Activated CD4-positive, CD25-positive, alpha-beta regulatory T cell treated with anti-CD3 and anti-CD28 coated beads, Interleukin-2, amount 50 U/mL, for 72 hours (primary cell): Measurements from ENCODE around the gene ELFN2.
"Not testable (repeated sequence)": the region's sequence is repeated elsewhere in the genome, so short reads cannot be mapped to it uniquely, and the experiment has no call there.

Source experiments
- DNase-seq: peaks from one replicate; pipeline ENCODE4 v3.0.0; 2021

The ELFN2 gene

DNA sequence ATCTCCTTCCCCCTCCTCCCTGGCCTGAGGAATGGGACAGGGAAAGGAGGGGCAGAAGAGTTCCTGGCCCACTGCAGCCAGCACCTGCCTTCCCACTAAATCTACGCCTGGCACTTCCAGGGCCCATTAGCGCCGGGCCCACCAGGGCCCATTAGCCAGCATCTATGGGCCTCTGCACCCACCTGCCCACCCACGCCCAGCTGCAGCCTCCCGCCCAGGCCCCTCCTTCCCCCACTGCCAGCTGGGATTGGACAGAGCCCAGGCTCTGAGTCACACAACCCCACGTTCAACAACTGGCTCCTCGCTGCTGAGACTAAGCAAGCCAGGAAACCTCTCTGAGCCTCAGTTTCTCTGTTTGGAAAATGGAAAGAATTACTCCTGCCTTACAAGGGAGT is 96.2 kb downstream of the ELFN2 start:
- no peak for DNase-seq

DNA sequence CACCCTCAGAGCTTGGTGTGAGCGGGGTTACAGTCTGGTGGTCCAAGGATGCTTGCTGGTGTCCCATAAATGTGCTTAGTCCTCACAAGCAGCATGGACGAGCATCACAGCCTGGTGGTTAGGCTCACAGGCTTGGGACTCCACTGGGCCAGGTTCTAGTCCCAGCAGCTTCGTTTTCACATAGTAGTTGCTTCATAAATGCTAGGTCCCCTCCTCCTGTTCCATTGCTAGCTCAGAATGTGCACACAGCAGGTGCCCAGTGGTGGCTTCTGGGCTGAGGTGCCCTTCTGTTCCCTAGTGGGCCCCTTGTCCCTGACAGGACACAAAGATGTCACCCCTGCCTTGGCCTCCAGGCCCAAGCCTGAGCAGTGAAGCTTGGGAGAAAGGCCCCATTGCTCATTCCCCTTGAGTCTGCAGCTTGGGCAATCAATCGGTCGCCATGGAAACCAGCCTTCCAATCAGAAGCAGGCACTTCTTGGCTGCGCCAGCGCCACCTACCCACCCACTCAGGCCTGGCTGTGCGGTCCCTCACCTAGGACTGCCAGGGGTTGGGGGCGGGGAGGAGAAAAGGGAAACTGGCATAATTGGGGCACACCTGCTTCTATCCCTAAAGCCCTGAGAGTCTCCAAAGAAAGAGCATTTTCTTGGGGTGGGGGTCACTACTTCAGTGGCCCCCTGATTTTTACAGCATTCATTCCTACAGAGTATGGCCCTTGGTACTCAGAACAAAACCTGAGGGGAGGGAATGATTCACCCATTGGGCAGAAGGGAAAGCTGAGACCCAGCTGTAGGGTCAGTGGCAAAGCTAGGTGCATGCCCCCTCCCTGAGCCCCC is 96.9 kb downstream of the ELFN2 start:
- DNase-seq: no peak

DNA sequence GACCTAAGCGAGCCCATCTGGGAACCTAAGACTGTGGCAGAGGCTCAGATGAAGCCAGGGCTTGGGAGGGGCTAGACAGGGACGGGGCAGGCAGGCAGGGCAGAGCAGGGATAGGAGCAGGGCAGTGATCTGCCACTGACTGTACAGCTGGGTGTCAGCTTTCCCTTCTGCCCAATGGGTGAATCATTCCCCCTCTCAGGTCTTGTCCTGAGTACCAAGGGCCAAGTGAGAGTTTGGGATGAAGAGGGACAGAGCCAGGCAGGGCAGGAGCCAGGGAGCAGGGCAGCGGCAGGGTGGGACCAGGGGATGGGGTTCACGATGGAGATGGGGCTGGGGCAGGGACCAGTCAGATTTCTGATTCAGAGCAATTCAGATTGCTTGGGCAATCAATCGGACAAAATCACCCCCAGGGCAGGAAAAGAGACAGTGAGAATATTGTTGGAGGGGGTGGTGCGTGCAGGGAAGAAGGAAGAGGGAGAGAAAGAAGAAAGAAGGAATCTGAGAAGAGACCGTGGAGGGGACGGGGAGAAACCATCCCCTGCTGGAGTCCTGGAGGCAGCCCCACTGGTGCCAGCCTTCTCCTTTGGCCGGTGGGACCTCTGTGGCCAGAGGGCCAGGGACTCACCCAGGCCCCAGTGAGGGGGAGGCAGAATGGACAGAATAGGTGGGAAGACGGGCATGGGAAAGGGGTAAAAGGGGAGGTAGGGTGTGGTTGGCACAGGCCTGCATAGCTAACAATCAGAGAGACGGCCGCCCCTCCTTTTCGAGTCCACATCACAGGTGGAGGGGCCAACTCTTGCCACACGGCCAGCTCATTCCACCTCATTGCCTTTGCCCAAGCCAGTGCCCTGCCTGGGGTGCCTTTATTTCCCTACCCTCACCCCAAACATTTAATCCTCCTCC is 97.8 kb downstream of the ELFN2 start:
- DNase-seq: no peak

DNA sequence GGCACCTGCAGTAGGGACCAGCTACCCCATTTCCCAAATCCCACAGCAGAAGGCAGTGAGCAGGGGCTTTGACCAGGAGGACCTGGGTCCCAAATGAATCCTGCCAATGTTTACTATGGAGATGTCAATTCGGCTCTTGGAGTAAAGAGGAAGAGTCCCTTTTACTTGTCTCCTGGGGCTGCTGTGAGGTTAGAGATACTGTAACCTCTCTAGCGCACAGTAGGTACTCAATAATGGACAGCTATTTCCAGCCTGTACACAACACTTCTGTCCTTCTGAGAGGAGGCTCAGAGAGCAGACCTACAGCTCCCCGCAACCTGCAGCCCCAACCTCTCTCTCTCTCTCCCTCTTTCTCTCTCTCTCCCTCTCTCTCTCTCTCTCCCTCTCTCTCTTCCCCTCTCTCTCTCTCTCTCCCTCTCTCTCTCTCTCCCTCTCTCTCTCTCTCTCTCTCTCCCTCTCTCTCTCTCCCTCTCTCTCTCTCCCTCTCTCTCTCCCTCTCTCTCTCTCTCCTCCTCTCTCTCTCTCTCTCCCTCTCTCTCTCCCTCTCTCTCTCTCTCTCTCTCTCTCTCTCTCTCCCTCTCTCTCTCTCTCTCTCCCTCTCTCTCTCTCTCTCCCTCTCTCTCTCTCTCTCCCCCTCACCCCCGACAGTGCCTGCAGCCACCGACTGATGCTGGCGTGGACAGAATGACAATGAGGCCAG is 98.6 kb downstream of the ELFN2 start:
- DNase-seq: not testable (repeated sequence)

DNA sequence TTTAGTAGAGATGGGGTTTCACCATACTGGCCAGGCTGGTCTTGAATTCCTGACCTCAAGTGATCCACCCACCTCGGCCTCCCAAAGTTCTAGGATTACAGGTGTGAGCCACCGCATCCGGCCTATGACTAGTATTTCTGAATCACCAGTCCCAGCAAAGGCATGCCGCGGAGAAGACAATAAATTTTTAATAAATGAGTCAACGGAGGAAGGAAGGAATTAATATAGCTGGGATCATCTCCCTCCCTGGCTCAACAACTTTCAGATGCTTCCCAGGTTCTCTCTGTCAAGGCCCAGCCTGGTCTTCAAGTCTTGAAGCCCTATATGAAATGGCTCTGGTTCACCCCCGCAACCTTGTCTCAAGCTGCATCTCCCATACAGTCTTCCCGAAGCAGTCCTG is 99.3 kb downstream of the ELFN2 start:
- no peak for DNase-seq

DNA sequence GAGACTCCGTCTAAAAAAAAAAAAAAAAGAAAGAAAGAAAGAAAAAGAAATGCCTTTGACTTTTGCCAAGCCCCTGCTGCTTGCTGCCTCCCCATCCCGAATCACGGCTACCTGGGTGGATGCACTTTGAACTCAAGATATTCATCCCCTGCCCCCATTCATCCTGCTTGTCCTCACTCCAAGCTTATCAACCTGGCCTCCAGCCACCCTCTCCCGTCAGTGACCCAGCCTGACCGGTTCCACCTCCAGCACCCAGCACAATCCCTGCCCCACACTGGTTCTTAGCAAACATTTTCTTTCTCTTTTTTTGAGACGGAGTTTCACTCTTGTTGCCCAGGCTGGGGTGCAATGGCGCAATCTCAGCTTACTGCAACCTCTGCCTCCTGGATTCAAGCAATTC is 100.6 kb downstream of the ELFN2 start:
- no peak for DNase-seq

DNA sequence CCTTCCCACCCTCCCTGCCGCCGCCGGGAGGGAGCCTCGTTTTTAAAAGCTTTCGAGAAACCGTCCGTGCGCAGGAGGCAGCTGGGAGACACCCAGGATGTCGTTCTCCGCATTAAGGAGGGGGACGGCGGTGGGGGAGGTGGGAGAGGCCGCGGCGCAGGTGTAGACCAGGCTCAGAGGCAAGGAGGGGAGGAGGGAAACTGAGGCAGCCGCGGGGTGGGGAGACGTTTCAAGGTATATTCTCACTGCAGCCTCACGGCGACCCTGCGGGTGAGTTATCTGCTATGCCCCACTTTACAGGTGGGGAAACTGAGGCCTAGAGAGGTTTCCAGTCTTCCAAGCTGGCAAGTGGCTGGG is 102.3 kb downstream of the ELFN2 start:
- no peak for DNase-seq

DNA sequence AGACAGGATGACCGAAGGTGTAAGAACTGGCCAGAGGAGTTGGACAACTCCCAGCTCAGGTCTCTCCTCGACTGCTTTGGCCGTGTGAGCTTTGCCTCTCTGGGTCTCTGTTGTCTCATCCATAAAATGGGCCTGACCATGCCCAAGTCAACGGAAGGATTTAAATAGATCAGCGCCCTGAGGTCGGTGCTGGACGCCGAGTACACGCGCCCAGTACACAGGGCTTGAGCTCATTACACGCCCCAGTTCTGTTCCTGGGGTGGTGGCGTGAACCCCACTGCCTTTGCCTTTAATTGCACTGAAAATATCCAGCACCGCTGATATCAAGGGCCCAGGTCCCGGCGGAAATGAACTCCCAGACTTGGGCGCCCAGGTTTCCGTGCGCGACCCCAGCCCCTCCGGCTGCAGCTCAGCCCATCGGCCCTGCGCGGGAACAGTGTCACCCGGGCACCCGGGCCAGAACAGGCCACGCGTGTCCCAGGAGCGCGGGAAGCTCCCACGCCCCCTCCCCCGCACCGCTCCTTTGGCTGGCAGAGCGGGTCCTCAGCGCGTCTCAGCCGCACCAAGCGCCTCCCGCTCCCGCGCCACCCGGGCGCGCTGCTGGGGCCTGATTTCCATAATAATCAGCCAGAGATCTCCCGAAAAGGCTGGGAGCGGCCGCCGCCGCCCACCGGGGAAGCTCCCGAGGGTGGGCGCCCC is 102.8 kb downstream of the ELFN2 start:
- no peak for DNase-seq

DNA sequence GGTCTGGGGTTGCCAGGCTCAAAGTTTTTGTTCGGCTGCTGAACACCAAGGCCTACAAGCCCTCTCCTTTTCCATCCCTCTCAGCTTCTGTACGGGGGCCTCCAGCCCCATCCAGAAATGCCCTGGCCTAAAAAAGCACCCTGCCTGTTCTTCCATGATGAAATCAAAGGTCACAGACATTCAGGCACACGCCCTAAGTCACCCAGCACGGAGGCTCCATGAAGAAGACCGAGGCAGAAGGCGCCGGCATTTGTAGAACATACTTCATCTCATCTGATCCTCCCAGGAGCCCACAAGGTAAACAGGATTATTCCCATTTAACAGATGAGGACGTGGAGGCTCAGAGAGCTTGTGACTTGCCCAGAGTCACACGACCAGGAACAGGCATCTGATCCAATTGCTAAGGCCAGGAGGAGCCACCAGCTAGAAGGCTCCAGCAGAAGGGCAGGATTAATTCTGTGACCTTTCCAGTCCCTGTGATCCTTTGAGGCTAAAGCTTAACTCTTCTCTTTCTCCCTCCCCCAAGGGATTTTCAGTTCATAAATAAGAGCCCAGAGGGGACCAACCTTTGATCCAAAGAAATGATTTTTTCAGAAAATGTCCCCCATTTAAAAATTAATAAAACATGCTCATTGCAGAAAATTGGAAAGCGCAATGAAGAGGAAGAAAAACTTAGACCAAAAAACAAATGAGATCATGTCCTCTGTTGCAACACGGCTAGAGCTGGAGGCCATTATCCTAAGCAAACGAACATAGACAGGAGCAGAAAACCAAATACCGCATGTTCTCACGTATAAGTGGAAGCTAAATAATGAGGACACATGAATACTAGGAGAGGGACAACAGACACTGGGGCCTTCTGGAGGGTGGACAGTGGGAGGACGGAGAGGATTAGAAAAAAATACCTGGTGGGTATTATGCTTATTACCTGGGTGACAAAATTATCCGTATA is 106.3 kb downstream of the ELFN2 start:
- no peak for DNase-seq

DNA sequence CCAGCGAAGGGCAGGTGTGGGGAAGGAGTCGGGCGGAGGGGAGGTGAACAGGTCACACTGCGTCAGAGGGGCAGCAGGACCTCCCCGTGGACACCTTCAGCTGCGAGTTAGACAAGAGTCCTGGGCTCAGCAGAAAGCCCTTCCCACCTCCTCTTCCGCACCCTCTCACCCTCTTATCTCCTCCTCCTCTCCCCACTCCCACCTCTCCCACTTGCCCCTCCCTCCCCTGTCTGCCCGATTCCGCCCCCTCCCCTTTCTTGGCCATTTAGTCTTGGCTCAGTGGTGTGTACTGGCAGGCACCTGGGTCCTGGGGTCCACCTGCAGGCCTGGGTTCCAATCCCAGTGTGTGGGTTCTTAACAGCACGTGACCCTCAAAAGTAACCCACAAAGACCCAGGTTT is 107.8 kb downstream of the ELFN2 start:
- no peak for DNase-seq

DNA sequence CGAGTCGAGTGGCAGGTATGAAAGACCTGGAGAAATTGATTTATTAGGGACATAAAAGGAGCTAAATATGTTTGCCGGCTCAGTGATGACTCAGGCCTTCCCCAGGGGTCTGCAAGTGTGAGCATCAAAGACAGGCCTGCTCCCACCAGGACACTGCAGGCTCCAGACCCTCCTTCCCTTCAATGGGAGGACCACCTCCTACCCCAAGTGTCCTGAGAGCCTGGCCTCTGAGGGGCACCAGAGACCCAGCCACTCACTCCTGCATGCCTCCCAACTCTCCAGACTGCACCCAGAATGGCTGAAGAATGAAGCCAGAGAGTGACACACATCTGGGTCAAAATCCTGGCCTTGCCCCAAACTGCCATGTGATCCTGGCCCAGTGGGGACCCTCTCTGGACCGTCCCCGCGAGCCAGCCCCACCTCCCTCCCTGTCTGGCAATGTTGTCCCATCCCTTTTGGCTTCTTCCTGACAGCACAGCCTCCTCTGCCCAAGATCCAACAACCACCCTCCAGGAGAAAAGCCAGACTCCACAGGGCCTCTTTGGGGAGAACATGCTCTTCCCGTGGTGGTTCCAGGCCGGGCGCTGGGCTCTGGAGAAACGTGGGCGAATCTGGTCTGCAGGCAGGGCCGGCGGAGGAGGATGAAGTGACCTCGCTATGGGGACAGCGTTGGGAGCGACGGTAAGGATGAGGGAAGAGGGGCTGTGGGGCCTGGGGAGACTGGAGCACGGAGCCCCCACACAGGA is 108.7 kb downstream of the ELFN2 start:
- DNase-seq: no peak
